H1 (cell line): ENCODE data around the gene CGNL1. TPM values are rescaled to one million over a fixed set of nuclear protein-coding genes. Genes with fewer than 3 reads are reported as not detected.

Source experiments
- CTCF ChIA-PET: fragments of 300-600 bp; sonication (Branson Sonifier 250); formaldehyde crosslinking; loops from one replicate; lab custom pipeline; 2021; ENCODE audit not compliant: partially characterized antibody; lab: Charles Lee
- POLR2A ChIA-PET: fragments of 300-600 bp; sonication (Branson Sonifier 250); formaldehyde crosslinking; loops from one replicate; lab custom pipeline; 2021; ENCODE audit warnings: inconsistent platforms; ENCODE audit not compliant: partially characterized antibody; lab: Charles Lee
- DNase-seq, 2 experiments: peaks; one replicate each; pipeline versions ENCODE4 v3.0.0 to v3.0.0-alpha.2; 2010 to 2022; ENCODE audit warnings: low spot score in 2 of 2, low read depth in 1 of 2, mixed read lengths in 1 of 2
- FAIRE-seq: peaks from 2 replicates; lab custom pipeline; 2011; peaks lifted over from hg19 to GRCh38; lab: Jason Lieb, UNC
- H2AFZ ChIP-seq: 2 replicates; pipeline ENCODE4 v1.8.1; 2012; ENCODE audit warnings: low read length, inconsistent platforms
- H2AK5ac ChIP-seq: 2 replicates; pipeline ENCODE4 v1.6.1; 2013; ENCODE audit warnings: low read depth, low read length
- H2BK120ac ChIP-seq: replicated peaks from 2 replicates; pipeline ENCODE3; 2013; ENCODE audit warnings: low read depth, low read length, inconsistent platforms
- H2BK12ac ChIP-seq: 2 replicates; pipeline ENCODE4 v1.6.1; 2013; ENCODE audit warnings: low read depth, low read length
- H2BK15ac ChIP-seq: 2 replicates; pipeline ENCODE4 v1.6.1; 2013; ENCODE audit warnings: low read length
- H2BK20ac ChIP-seq: 2 replicates; pipeline ENCODE4 v1.6.1; 2013; ENCODE audit warnings: low read length
- H2BK5ac ChIP-seq: 2 replicates; pipeline ENCODE4 v1.6.1; 2013; ENCODE audit warnings: low read depth, low read length
- H3K14ac ChIP-seq: 2 replicates; pipeline ENCODE4 v1.6.1; 2013; ENCODE audit warnings: inconsistent platforms; ENCODE audit not compliant: insufficient read length
- H3K18ac ChIP-seq: 2 replicates; pipeline ENCODE4 v1.6.1; 2013; ENCODE audit warnings: low read length; ENCODE audit errors: extremely low read depth
- H3K23ac ChIP-seq: 2 replicates; pipeline ENCODE4 v1.6.1; 2013; ENCODE audit warnings: inconsistent platforms; ENCODE audit not compliant: insufficient read length
- H3K23me2 ChIP-seq: 2 replicates; pipeline ENCODE4 v1.6.1; 2013; ENCODE audit warnings: low read depth, low read length
- H3K27ac ChIP-seq: 2 replicates; pipeline ENCODE4 v1.6.1; 2011; ENCODE audit warnings: low read depth, low read length, inconsistent platforms
- H3K27me3 ChIP-seq, 4 experiments: replicated peaks in 1 of 4; 1 replicate in 1 of 4; 2 replicates in 3 of 4; pipeline versions ENCODE4 v1.6.1 to v1.8.1; 2011 to 2013; ENCODE audit warnings: low read length in 3 of 4, mild to moderate bottlenecking in 3 of 4, inconsistent platforms in 2 of 4, mixed read lengths in 2 of 4, moderate library complexity in 1 of 4; ENCODE audit not compliant: control insufficient read depth in 3 of 4, insufficient read depth in 3 of 4; ENCODE audit errors: extremely low read depth in 1 of 4
- H3K36me3 ChIP-seq, 4 experiments: 2 replicates each; pipeline versions ENCODE4 v1.6.1 to v1.8.1; 2011 to 2013; ENCODE audit warnings: mild to moderate bottlenecking in 4 of 4, low read length in 3 of 4, moderate library complexity in 2 of 4, control low read depth in 1 of 4, inconsistent platforms in 1 of 4; ENCODE audit not compliant: insufficient read depth in 4 of 4, control insufficient read depth in 2 of 4
- H3K4ac ChIP-seq: replicated peaks from 2 replicates; pipeline ENCODE3; 2013; ENCODE audit warnings: low read length, low read depth, mixed read lengths, inconsistent platforms; ENCODE audit not compliant: insufficient read length
- H3K4me1 ChIP-seq, 4 experiments: replicated peaks in 1 of 4; 1 replicate in 1 of 4; 2 replicates in 3 of 4; pipeline versions ENCODE4 v1.6.1 to v1.8.1; 2011 to 2013; ENCODE audit warnings: low read length in 3 of 4, inconsistent platforms in 2 of 4, mixed read lengths in 1 of 4; ENCODE audit not compliant: insufficient read depth in 4 of 4, control insufficient read depth in 3 of 4
- H3K4me2 ChIP-seq, 2 experiments: 2 replicates each; pipeline versions ENCODE4 v1.6.1 to v1.8.1; 2011 to 2013; ENCODE audit warnings: low read depth in 2 of 2, low read length in 2 of 2, control low read depth in 1 of 2, inconsistent platforms in 1 of 2, mild to moderate bottlenecking in 1 of 2; ENCODE audit not compliant: insufficient read depth in 1 of 2
- H3K4me3 ChIP-seq, 4 experiments: fragments of 200-600, 300-600 bp in 1 of 4; sonication (generic), shearing (Covaris generic), sonication (Bioruptor Twin) in 1 of 4; 2 replicates each; pipeline versions ENCODE4 v1.5.1 to v1.8.1; 2011 to 2016; ENCODE audit warnings: low read length in 4 of 4, low read depth in 3 of 4, control low read depth in 2 of 4, inconsistent platforms in 2 of 4, mild to moderate bottlenecking in 2 of 4, mixed read lengths in 1 of 4, moderate library complexity in 1 of 4; ENCODE audit not compliant: insufficient read depth in 2 of 4; ENCODE audit errors: extremely low read depth in 1 of 4
- H3K56ac ChIP-seq: replicated peaks from 2 replicates; pipeline ENCODE3; 2013; ENCODE audit warnings: low read depth, mild to moderate bottlenecking, mixed read lengths, low read length, inconsistent platforms; ENCODE audit not compliant: insufficient read length
- H3K79me1 ChIP-seq: 2 replicates; pipeline ENCODE4 v1.6.1; 2013; ENCODE audit warnings: low read depth, low read length, control low read depth
- H3K79me2 ChIP-seq, 2 experiments: 2 replicates each; pipeline versions ENCODE4 v1.6.1 to v1.8.1; 2012 to 2013; ENCODE audit warnings: low read length in 2 of 2, mild to moderate bottlenecking in 2 of 2, inconsistent platforms in 1 of 2; ENCODE audit not compliant: insufficient read depth in 2 of 2, control insufficient read depth in 1 of 2
- H3K9ac ChIP-seq, 4 experiments: replicated peaks in 1 of 4; 1 replicate in 1 of 4; 2 replicates in 3 of 4; pipeline versions ENCODE4 v1.6.1 to v1.8.1; 2011 to 2013; ENCODE audit warnings: low read depth in 3 of 4, low read length in 3 of 4, control low read depth in 2 of 4, mild to moderate bottlenecking in 2 of 4, moderate library complexity in 2 of 4, inconsistent platforms in 1 of 4; ENCODE audit errors: extremely low read depth in 1 of 4
- H3K9me3 ChIP-seq, 2 experiments: 2 replicates each; pipeline versions ENCODE4 v1.6.1 to v1.8.1; 2012 to 2013; ENCODE audit warnings: mild to moderate bottlenecking in 2 of 2, moderate library complexity in 2 of 2, control low read depth in 1 of 2, inconsistent platforms in 1 of 2, low read depth in 1 of 2, low read length in 1 of 2, mixed read lengths in 1 of 2; ENCODE audit not compliant: insufficient read depth in 2 of 2
- H4K20me1 ChIP-seq, 2 experiments: replicated peaks in 1 of 2; 2 replicates each; pipeline versions ENCODE3 to v1.8.1; 2011 to 2013; ENCODE audit warnings: inconsistent platforms in 2 of 2, low read length in 2 of 2, mild to moderate bottlenecking in 1 of 2; ENCODE audit not compliant: insufficient read depth in 2 of 2, control insufficient read depth in 1 of 2
- H4K5ac ChIP-seq: 2 replicates; pipeline ENCODE4 v1.6.1; 2013; ENCODE audit warnings: low read length, low read depth, mixed read lengths, inconsistent platforms; ENCODE audit not compliant: insufficient read length
- H4K8ac ChIP-seq: 2 replicates; pipeline ENCODE4 v1.8.0; 2013; ENCODE audit warnings: mild to moderate bottlenecking, moderate library complexity, low read length, inconsistent platforms; ENCODE audit not compliant: insufficient read depth; ENCODE audit errors: extremely low read depth
- H4K91ac ChIP-seq: replicated peaks from 2 replicates; pipeline ENCODE3; 2013; ENCODE audit warnings: low read length, mixed read lengths, inconsistent platforms; ENCODE audit not compliant: insufficient read length
- ATF3 ChIP-seq: IDR thresholded peaks from 2 replicates; pipeline ENCODE4 v1.6.1; 2011; ENCODE audit warnings: low read depth, mild to moderate bottlenecking, low read length; ENCODE audit not compliant: insufficient read depth
- EP300 ChIP-seq, 2 experiments: IDR thresholded peaks; 1 replicate in 1 of 2; 2 replicates in 1 of 2; pipeline ENCODE4 v1.6.1; 2011 to 2012; ENCODE audit warnings: low read depth in 2 of 2, low read length in 2 of 2, mild to moderate bottlenecking in 2 of 2, borderline replicate concordance in 1 of 2, inconsistent platforms in 1 of 2, moderate library complexity in 1 of 2
- EZH2 ChIP-seq: fragments of 200-600 bp; sonication (generic); IDR thresholded peaks from 2 replicates; pipeline ENCODE4 v1.7.1; 2012; ENCODE audit warnings: low read depth, mild to moderate bottlenecking, moderate library complexity, low read length, inconsistent platforms; ENCODE audit not compliant: severe bottlenecking
- GABPA ChIP-seq: IDR thresholded peaks from 2 replicates; pipeline ENCODE4 v1.6.1; 2011; ENCODE audit warnings: mild to moderate bottlenecking, low read length, moderate library complexity, borderline replicate concordance; ENCODE audit not compliant: insufficient read depth
- HDAC6 ChIP-seq: IDR thresholded peaks from one replicate; pipeline ENCODE4 v1.7.1; 2012; ENCODE audit warnings: low read depth, mild to moderate bottlenecking, inconsistent platforms, low read length, moderate library complexity
- KDM1A ChIP-seq: fragments of 200-600, 300-600 bp; sonication (generic); IDR thresholded peaks from 2 replicates; pipeline ENCODE4 v1.7.1; 2016; ENCODE audit warnings: mild to moderate bottlenecking, low read length, borderline replicate concordance
- RBBP5 ChIP-seq: IDR thresholded peaks from 2 replicates; pipeline ENCODE4 v1.7.1; 2012; ENCODE audit warnings: low read depth, mild to moderate bottlenecking, inconsistent platforms, low read length, moderate library complexity, borderline replicate concordance
- RFX5 ChIP-seq: IDR thresholded peaks from 2 replicates; pipeline ENCODE4 v1.6.1; 2011; ENCODE audit warnings: low read depth, low read length, improper control_type of control experiment, borderline replicate concordance
- RXRA ChIP-seq: IDR thresholded peaks from 2 replicates; pipeline ENCODE4 v1.6.1; 2011; ENCODE audit warnings: low read depth, mild to moderate bottlenecking, low read length, moderate library complexity; ENCODE audit not compliant: insufficient read depth
- SIN3A ChIP-seq, 2 experiments: IDR thresholded peaks in 1 of 2; conservative IDR thresholded peaks in 1 of 2; 2 replicates each; pipeline ENCODE4 v1.6.1; 2011 to 2012; ENCODE audit warnings: low read length in 2 of 2, improper control_type of control experiment in 1 of 2, low read depth in 1 of 2, mild to moderate bottlenecking in 1 of 2
- SRF ChIP-seq: IDR thresholded peaks from 2 replicates; pipeline ENCODE4 v1.6.1; 2011; ENCODE audit warnings: mild to moderate bottlenecking, low read depth, low read length, moderate library complexity
- SUZ12 ChIP-seq: fragments of 200-600 bp; sonication (generic); IDR thresholded peaks from 2 replicates; pipeline ENCODE4 v1.6.1; 2012; ENCODE audit warnings: mild to moderate bottlenecking, inconsistent platforms, low read length, moderate library complexity, mixed read lengths
- WGBS, 2 experiments: shearing (Covaris generic) in 1 of 2; methylation state at CpG; one replicate each; pipeline versions ENCODE4 v1.1.6 to v1.1.7; 2013 to 2015; ENCODE audit warnings: low lambda C conversion rate in 2 of 2, mixed read lengths in 2 of 2, inconsistent platforms in 1 of 2, low coverage in 1 of 2, missing lambda C conversion rate in 1 of 2; ENCODE audit not compliant: insufficient replicate concordance in 2 of 2, insufficient coverage in 1 of 2, insufficient read length in 1 of 2; ENCODE audit errors: extremely low coverage in 1 of 2, missing lambda C conversion rate in 1 of 2; 5-methylcytosine and 5-hydroxymethylcytosine counted together
- polyA plus RNA-seq, 7 experiments: library from polyadenylated mRNA; depleted of rRNA in 3 of 7; stranded (reverse) in 5 of 7; unstranded in 2 of 7; fragments of >200 nt in 5 of 7; fragments of 200-250 nt in 2 of 7; gene quantifications; 1 replicate in 5 of 7; 2 replicates in 1 of 7; 4 replicates in 1 of 7; pipeline versions ENCODE4 v1.2.1 to v1.2.3, GENCODE V29; 2011 to 2013; ENCODE audit warnings: missing spikeins in 2 of 7, mixed read lengths in 2 of 7
- total RNA-seq: library from RNA; stranded (reverse); fragmentation: NEBNext Ultra II Directional; extraction: Animal tissue kit (Norgen Biotek cat#: 25700); gene quantifications from 2 replicates; pipeline ENCODE4 v1.2.1, GENCODE V29; 2021

Gene CGNL1
- total and polyA plus RNA-seq, 2 of the 8 experiments (the other 6 are each of a cell fraction or from before 2014, with no cell fraction given), result 21.8 to 75.6 TPM

DNA sequence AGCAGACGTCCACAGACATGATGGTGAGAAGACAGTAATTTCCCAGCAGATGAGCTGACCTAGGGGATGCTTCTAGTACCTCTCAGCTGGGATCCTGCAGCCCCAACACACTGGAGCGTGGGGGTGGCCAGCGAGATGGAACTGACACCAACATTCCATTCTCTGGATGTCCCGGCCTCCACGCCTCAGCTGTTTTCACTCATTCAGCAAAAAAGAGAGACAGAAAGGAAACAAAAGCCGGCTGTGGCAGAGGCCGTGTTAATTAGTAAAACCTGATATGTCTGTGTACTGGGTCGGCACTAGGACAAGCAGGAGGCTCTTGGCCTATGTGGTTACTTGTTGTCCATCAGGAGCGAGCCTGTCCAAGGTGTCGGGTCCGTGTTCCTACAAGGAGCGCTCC is 132.8 kb downstream of the CGNL1 start:
- no peak overlapping the region for H2BK120ac ChIP-seq
- no peak overlapping the region for H2BK20ac ChIP-seq
- H4K91ac ChIP-seq, result no peak overlapping the region
- DNase-seq, result no peak
- H2BK12ac ChIP-seq, result no peak overlapping the region
- H4K20me1 ChIP-seq, result peaks cover 0 to 4% of the 10 kb centered on the region in 2 experiments
- no peaks in the 10 kb centered on the region; the same call in 1 of the 2 replicates for H3K23me2 ChIP-seq
- H3K14ac ChIP-seq, result no peak overlapping the region
- peaks cover 0 to 2% (median 0%) of the 10 kb centered on the region in 4 experiments; a peak in 1 of 8 replicates for H3K36me3 ChIP-seq
- H3K27me3 ChIP-seq, result no peaks in the 10 kb centered on the region
- no peak overlapping the region; a peak in 1 of 7 replicates for H3K9ac ChIP-seq
- ChIA-PET CTCF (interaction anchor here (0.9 to 3.1 kb wide), 13 partner anchors 10 to 168 kb away, joined by 3 to 20 read pairs (median 6); partner anchors contain the start of gene CGNL1), POLR2A (no interaction called here)
- no peak overlapping the region for H3K4ac ChIP-seq
- H3K23ac ChIP-seq, result no peak overlapping the region
- no peak overlapping the region for H3K27ac ChIP-seq
- peaks cover 0 to 8% (median 4%) of the 10 kb centered on the region in 4 experiments; a peak in 5 of 7 replicates for H3K4me1 ChIP-seq
- 84% methylated on average over 12 of the region's 12 CpGs; no CpG with 5 or more reads in 1 of the 2 experiments for WGBS, 2 experiments
- no peak overlapping the region for H3K4me3 ChIP-seq
- no peak overlapping the region for H3K56ac ChIP-seq
- no peak overlapping the region for H4K5ac ChIP-seq
- no peak overlapping the region for H4K8ac ChIP-seq
- no peak overlapping the region for H2BK5ac ChIP-seq
- no peaks in the 10 kb centered on the region; a peak in 1 of 4 replicates for H3K79me2 ChIP-seq
- H2BK15ac ChIP-seq, result no peak overlapping the region
- H2AK5ac ChIP-seq, result no peak overlapping the region
- no peak overlapping the region for H2AFZ ChIP-seq
- no peaks in the 10 kb centered on the region for H3K9me3 ChIP-seq
- no peaks in the 10 kb centered on the region; the same call in 1 of the 2 replicates for H3K79me1 ChIP-seq
- no peak overlapping the region for H3K18ac ChIP-seq
- FAIRE-seq, result no peak
- H3K4me2 ChIP-seq, result no peak overlapping the region
- TF ChIP-seq ATF3 (no peak), RFX5 (no peak), SRF (no peak), EP300 (IDR thresholded peaks at IDR 0.05; ENCODE audit: borderline replicate concordance in 1 of 2, low read depth in 2 of 2, low read length in 2 of 2) (no peak), RXRA (no peak), HDAC6 (no peak), SIN3A (conservative IDR thresholded peaks at IDR 0.05 in 1 of 2, IDR thresholded peaks at IDR 0.05 in 1 of 2; ENCODE audit: low read depth in 1 of 2, low read length in 2 of 2) (no peak), KDM1A (no peak), GABPA (no peak), RBBP5 (no peak), SUZ12 (no peak), EZH2 (no peak)
